Motor neuron (in vitro differentiated cells): Measurements from ENCODE around the gene HEATR9. TPM values are rescaled to one million over a fixed set of nuclear protein-coding genes. Genes with fewer than 3 reads are reported as not detected.
A peak's percentile ranks its signal among the peaks of the same experiment; 100 is the strongest.

ENCODE experiments used
- ATAC-seq, 8 experiments: fragments of 200-7000 bp; cut with Tn5 transposase; replicated peaks in 6 of 8; 2 replicates each; pipeline ENCODE4 v1.8.0; 2021; ENCODE audit warnings: mild to moderate bottlenecking in 8 of 8, moderate library complexity in 8 of 8
- H3K27ac ChIP-seq, 2 donors: fragments of 250-450 bp; sonication (Bioruptor Pico); 2 replicates each; pipeline ENCODE4 v1.9.0; 2021; ENCODE audit warnings: antibody characterized with exemption in 2 of 2, mild to moderate bottlenecking in 2 of 2, moderate library complexity in 1 of 2
- H3K4me1 ChIP-seq, 2 donors: fragments of 250-450 bp; sonication (Bioruptor Pico); replicated peaks in 1 of 2; 2 replicates each; pipeline ENCODE4 v1.6.1; 2021; ENCODE audit warnings: antibody characterized with exemption in 2 of 2, mild to moderate bottlenecking in 2 of 2, moderate library complexity in 1 of 2
- H3K4me3 ChIP-seq, 5 donors: fragments of 250-450 bp; sonication (Bioruptor Pico); 2 replicates each; pipeline ENCODE4 v1.9.0; 2021; ENCODE audit warnings: antibody characterized with exemption in 5 of 5, mild to moderate bottlenecking in 5 of 5, moderate library complexity in 4 of 5
- WGBS, 10 experiments: fragments of 450-650 bp; shearing (Covaris generic); methylation state at CpG; one replicate each; pipeline ENCODE4 v1.0.0; 2022; 5-methylcytosine and 5-hydroxymethylcytosine counted together
- in situ Hi-C, 9 experiments: fragments of 400-800 bp; cut with MboI; loops; one replicate each; pipeline ENCODE4 v1.15.0; 2021; ENCODE audit warnings: low sequenced_read_pairs in 9 of 9, low pct_unique_long_range_greater_than_20kb in 2 of 9; ENCODE audit not compliant: unreplicated experiment in 9 of 9
- total RNA-seq, 8 experiments: library from RNA; unstranded; fragments of 300-600 nt; gene quantifications; 2 replicates each; pipeline versions ENCODE4 v1.2.3 to v1.2.4, GENCODE V29; 2022

Gene HEATR9
- total RNA-seq, result under 1 TPM in 5 of 8 experiments, not detected in 3; 0.08 to 0.18 (median 0.14) TPM

GRCh38 chr17:35868737-35869136, at the start of gene HEATR9:
HEATR9 (minus strand) TSS chr17:35868891; CDS start chr17:35868742, 149 bp downstream.
- 42 to 100% (median 74%) methylated on average over 1 to 3 of the region's 3 CpGs; no CpG with 5 or more reads in 6 of the 10 experiments for WGBS, 10 experiments
- no peak for ATAC-seq

GRCh38 chr17:35917519-35918213, 49.0 kb upstream of the HEATR9 start:
- in situ Hi-C loops, result loop anchor here in 1 of 9 experiments (25.0 kb wide), 1 partner anchor 105 kb away; the partner anchor contains the start of gene TAF15
- Histone ChIP-seq H3K27ac (no peak overlapping the region), H3K4me1 (no peaks in the 10 kb centered on the region), H3K4me3 (no peak overlapping the region)
- WGBS, 10 experiments, result 70 to 100% (median 94%) methylated on average over 2 to 14 of the region's 29 CpGs; no CpG with 5 or more reads in 6 of the 10 experiments
- no peak for ATAC-seq

More at GRCh38 chr17:35868737-35869136, at the start of gene HEATR9:
- Histone ChIP-seq H3K27ac (no peak within 1 kb of the TSS), H3K4me3 (no peak within 1 kb of the TSS), H3K4me1 (no peaks in the 10 kb centered on the region)
- in situ Hi-C loops, result no loop called here

- in situ Hi-C loops, result loop anchor here in 1 of 9 experiments (25.0 kb wide), 1 partner anchor 103 kb away; the partner anchor contains the start of gene TAF15
- ATAC-seq, result peak in 2 of 8 experiments; percentile 19 to 74
- 0 to 80% (median 50%) methylated on average over 1 to 2 of the region's 3 CpGs; no CpG with 5 or more reads in 4 of the 10 experiments for WGBS, 10 experiments
- Histone ChIP-seq H3K4me1 (no peaks in the 10 kb centered on the region), H3K4me3 (no peak overlapping the region), H3K27ac (no peak overlapping the region)
Measured at GRCh38 chr17:35915153-35915964, 46.7 kb upstream of the HEATR9 start.

- 43 to 60% methylated on average over 1 of the region's 1 CpG; no CpG with 5 or more reads in 8 of the 10 experiments for WGBS, 10 experiments
- Histone ChIP-seq H3K27ac (no peak overlapping the region), H3K4me3 (no peak overlapping the region), H3K4me1 (no peaks in the 10 kb centered on the region)
- in situ Hi-C loops, result loop anchor here in 1 of 9 experiments (25.0 kb wide), 1 partner anchor 102 kb away; the partner anchor contains the start of gene TAF15
- ATAC-seq, result no peak
Measured at GRCh38 chr17:35914354-35914753, 45.7 kb upstream of the HEATR9 start.

GRCh38 chr17:35913609-35914008, 44.9 kb upstream of the HEATR9 start:
- Histone ChIP-seq H3K4me3 (no peak overlapping the region), H3K4me1 (no peaks in the 10 kb centered on the region), H3K27ac (no peak overlapping the region)
- in situ Hi-C loops, result loop anchor here in 1 of 9 experiments (25.0 kb wide), 1 partner anchor 101 kb away; the partner anchor contains the start of gene TAF15
- 0 to 81% (median 73%) methylated on average over 1 to 4 of the region's 4 CpGs; no CpG with 5 or more reads in 2 of the 10 experiments for WGBS, 10 experiments
- ATAC-seq, result no peak

- Histone ChIP-seq H3K27ac (no peak overlapping the region), H3K4me3 (no peak overlapping the region), H3K4me1 (no peaks in the 10 kb centered on the region)
- ATAC-seq, result no peak
- in situ Hi-C loops, result loop anchor here in 1 of 9 experiments (25.0 kb wide), 1 partner anchor 101 kb away; the partner anchor contains the start of gene TAF15
- WGBS, 10 experiments, result 0 to 67% (median 41%) methylated on average over 1 of the region's 2 CpGs; no CpG with 5 or more reads in 6 of the 10 experiments
Measured at GRCh38 chr17:35912942-35913341, 44.3 kb upstream of the HEATR9 start.

GRCh38 chr17:35912339-35912912, 43.7 kb upstream of the HEATR9 start:
- Histone ChIP-seq H3K4me3 (no peak overlapping the region), H3K4me1 (no peaks in the 10 kb centered on the region), H3K27ac (no peak overlapping the region)
- in situ Hi-C loops, result loop anchor here in 1 of 9 experiments (25.0 kb wide), 1 partner anchor 100 kb away; the partner anchor contains the start of gene TAF15
- 83 to 100% (median 100%) methylated on average over 1 to 3 of the region's 3 CpGs; no CpG with 5 or more reads in 7 of the 10 experiments for WGBS, 10 experiments
- ATAC-seq, result no peak

- ATAC-seq, result no peak
- H3K4me1 ChIP-seq, result no peaks in the 10 kb centered on the region
- 0 to 85% (median 10%) methylated on average over 1 to 3 of the region's 3 CpGs; no CpG with 5 or more reads in 3 of the 10 experiments for WGBS, 10 experiments
- no peak overlapping the region for H3K27ac ChIP-seq
- in situ Hi-C loops, result loop anchor here in 1 of 9 experiments (25.0 kb wide), 1 partner anchor 97 kb away; the partner anchor contains the start of gene TAF15
- H3K4me3 ChIP-seq, result no peak overlapping the region
Measured at GRCh38 chr17:35909408-35909807, 40.7 kb upstream of the HEATR9 start.

GRCh38 chr17:35907691-35908090, 39.0 kb upstream of the HEATR9 start:
- ATAC-seq, result no peak

GRCh38 chr17:35906926-35907637, 38.4 kb upstream of the HEATR9 start:
- in situ Hi-C loops, result loop anchor here in 1 of 9 experiments (25.0 kb wide), 1 partner anchor 95 kb away; the partner anchor contains the start of gene TAF15
- WGBS, 10 experiments, result 0 to 63% (median 33%) methylated on average over 1 to 3 of the region's 3 CpGs; no CpG with 5 or more reads in 5 of the 10 experiments

More at GRCh38 chr17:35907691-35908090, 39.0 kb upstream of the HEATR9 start:
- Histone ChIP-seq H3K4me3 (no peak overlapping the region), H3K27ac (no peak overlapping the region), H3K4me1 (no peaks in the 10 kb centered on the region)
- in situ Hi-C loops, result loop anchor here in 1 of 9 experiments (25.0 kb wide), 1 partner anchor 95 kb away; the partner anchor contains the start of gene TAF15
- WGBS, 10 experiments, result 8 to 92% (median 35%) methylated on average over 2 to 5 of the region's 5 CpGs; no CpG with 5 or more reads in 2 of the 10 experiments

GRCh38 chr17:35906191-35906925, 37.7 kb upstream of the HEATR9 start:
- in situ Hi-C loops, result loop anchor here in 1 of 9 experiments (25.0 kb wide), 1 partner anchor 94 kb away; the partner anchor contains the start of gene TAF15

More at GRCh38 chr17:35906926-35907637, 38.4 kb upstream of the HEATR9 start:
- no peak overlapping the region for H3K4me3 ChIP-seq
- H3K27ac ChIP-seq, result no peak overlapping the region
- H3K4me1 ChIP-seq, result no peaks in the 10 kb centered on the region
- no peak for ATAC-seq

More at GRCh38 chr17:35906191-35906925, 37.7 kb upstream of the HEATR9 start:
- peak in 2 of 8 experiments; percentile 35 to 61 for ATAC-seq
- Histone ChIP-seq H3K27ac (no peak overlapping the region), H3K4me3 (no peak overlapping the region), H3K4me1 (no peaks in the 10 kb centered on the region)
- WGBS, 10 experiments, result 0 to 100% (median 58%) methylated on average over 1 to 4 of the region's 5 CpGs; no CpG with 5 or more reads in 2 of the 10 experiments
